ENCODE results near the gene NME8.

GRCh38 chr7:37833818-37834146, 14.6 kb upstream of the NME8 start:
- no peak for TF ChIP-seq CREB1 (IDR thresholded peaks at IDR 0.05; ENCODE audit: low read depth)
- no peak for TF ChIP-seq EP300 (IDR thresholded peaks at IDR 0.05; ENCODE audit: borderline replicate concordance)
- TF ChIP-seq CEBPB (IDR thresholded peaks at IDR 0.05): no peak
- TF ChIP-seq TEAD4 (IDR thresholded peaks at IDR 0.05): no peak
- no peak for TF ChIP-seq YY1 (IDR thresholded peaks at IDR 0.05; ENCODE audit: low read depth)
- TF ChIP-seq EGR1 (IDR thresholded peaks at IDR 0.05): no peak
- no peak for TF ChIP-seq FOXM1 (IDR thresholded peaks at IDR 0.05; ENCODE audit: borderline replicate concordance, low read depth)
- TF ChIP-seq MAX (IDR thresholded peaks at IDR 0.05): no peak
- no peak for TF ChIP-seq NFIC (IDR thresholded peaks at IDR 0.05)
- TF ChIP-seq TAF1 (IDR thresholded peaks at IDR 0.05; ENCODE audit: low read depth): no peak

Measured in Ishikawa (cell line).